ENCODE data around the gene TMTC3.

TMTC3 gene

DNA sequence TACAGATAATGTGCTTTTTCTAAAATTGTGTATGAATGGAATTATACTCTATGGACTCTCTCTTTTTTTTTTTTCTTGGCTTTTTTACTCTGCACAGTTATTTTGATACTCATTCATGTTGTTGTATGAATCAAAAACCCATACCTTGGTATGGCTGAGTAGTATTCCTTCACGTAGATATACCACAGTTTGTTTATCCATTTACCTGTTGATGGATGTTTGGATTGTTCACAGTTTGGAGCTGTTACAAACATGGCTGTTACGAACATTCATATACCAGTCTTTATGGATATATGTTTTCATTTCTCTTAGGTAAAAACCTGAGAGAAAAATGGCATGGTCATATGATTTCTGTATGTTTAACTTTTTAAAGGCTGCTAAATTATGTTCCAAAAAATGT lies 43.2 kb downstream of the TMTC3 start:
- H3K4me1 ChIP-seq (ENCODE audit: low read depth, poor library complexity, severe bottlenecking) = no peaks in the 10 kb centered on the region
- no peak overlapping the region for H3K27ac ChIP-seq
- H3K79me2 ChIP-seq (ENCODE audit: insufficient read depth, low read depth) = no peaks in the 10 kb centered on the region
- no peak overlapping the region for H3K4me3 ChIP-seq (IDR thresholded peaks at IDR 0.05; ENCODE audit: insufficient read depth, low read depth, low read length)
- no peak overlapping the region for H2AFZ ChIP-seq (ENCODE audit: low read depth)
- no peak overlapping the region for H3K4me2 ChIP-seq
- H3K9ac ChIP-seq = no peak overlapping the region
- no peaks in the 10 kb centered on the region for H3K36me3 ChIP-seq (ENCODE audit: insufficient read depth)
- H3K27me3 ChIP-seq (ENCODE audit: insufficient read depth, low read depth) = no peaks in the 10 kb centered on the region
- no peaks in the 10 kb centered on the region for H4K20me1 ChIP-seq (ENCODE audit: insufficient read depth)
- TF ChIP-seq, protein P1, sequence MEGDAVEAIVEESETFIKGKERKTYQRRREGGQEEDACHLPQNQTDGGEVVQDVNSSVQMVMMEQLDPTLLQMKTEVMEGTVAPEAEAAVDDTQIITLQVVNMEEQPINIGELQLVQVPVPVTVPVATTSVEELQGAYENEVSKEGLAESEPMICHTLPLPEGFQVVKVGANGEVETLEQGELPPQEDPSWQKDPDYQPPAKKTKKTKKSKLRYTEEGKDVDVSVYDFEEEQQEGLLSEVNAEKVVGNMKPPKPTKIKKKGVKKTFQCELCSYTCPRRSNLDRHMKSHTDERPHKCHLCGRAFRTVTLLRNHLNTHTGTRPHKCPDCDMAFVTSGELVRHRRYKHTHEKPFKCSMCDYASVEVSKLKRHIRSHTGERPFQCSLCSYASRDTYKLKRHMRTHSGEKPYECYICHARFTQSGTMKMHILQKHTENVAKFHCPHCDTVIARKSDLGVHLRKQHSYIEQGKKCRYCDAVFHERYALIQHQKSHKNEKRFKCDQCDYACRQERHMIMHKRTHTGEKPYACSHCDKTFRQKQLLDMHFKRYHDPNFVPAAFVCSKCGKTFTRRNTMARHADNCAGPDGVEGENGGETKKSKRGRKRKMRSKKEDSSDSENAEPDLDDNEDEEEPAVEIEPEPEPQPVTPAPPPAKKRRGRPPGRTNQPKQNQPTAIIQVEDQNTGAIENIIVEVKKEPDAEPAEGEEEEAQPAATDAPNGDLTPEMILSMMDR (conservative IDR thresholded peaks at IDR 0.05; ENCODE audit: low read depth, low read length) = no peak

DNA sequence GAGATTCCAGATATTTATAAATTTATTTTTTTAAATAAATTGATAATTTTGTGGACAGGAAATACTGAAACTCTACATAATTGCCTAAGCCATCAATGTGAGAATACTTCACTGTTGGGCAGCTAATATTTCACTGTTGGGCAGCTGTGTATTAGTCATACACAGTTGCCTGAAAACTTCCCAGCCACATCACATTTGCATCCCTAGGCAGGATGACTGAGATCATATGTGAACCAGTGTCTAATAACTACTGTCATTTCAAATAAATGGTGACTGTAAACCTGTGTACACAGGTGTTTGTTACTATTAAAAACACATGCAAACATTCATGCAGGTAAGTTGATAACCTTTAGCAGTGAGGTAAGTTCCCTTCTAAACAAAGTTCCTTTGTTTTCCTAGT lies 43.9 kb downstream of the TMTC3 start:
- no peaks in the 10 kb centered on the region for H4K20me1 ChIP-seq (ENCODE audit: insufficient read depth)
- H3K4me2 ChIP-seq = no peak overlapping the region
- no peak overlapping the region for H3K27ac ChIP-seq
- no peaks in the 10 kb centered on the region for H3K36me3 ChIP-seq (ENCODE audit: insufficient read depth)
- no peak overlapping the region for H3K9ac ChIP-seq
- no peaks in the 10 kb centered on the region for H3K79me2 ChIP-seq (ENCODE audit: insufficient read depth, low read depth)
- no peak overlapping the region for H2AFZ ChIP-seq (ENCODE audit: low read depth)
- no peak overlapping the region for H3K4me3 ChIP-seq (IDR thresholded peaks at IDR 0.05; ENCODE audit: insufficient read depth, low read depth, low read length)
- no peaks in the 10 kb centered on the region for H3K27me3 ChIP-seq (ENCODE audit: insufficient read depth, low read depth)
- H3K4me1 ChIP-seq (ENCODE audit: low read depth, poor library complexity, severe bottlenecking) = no peaks in the 10 kb centered on the region
- TF ChIP-seq, protein P1 (conservative IDR thresholded peaks at IDR 0.05; ENCODE audit: low read depth, low read length) = no peak

DNA sequence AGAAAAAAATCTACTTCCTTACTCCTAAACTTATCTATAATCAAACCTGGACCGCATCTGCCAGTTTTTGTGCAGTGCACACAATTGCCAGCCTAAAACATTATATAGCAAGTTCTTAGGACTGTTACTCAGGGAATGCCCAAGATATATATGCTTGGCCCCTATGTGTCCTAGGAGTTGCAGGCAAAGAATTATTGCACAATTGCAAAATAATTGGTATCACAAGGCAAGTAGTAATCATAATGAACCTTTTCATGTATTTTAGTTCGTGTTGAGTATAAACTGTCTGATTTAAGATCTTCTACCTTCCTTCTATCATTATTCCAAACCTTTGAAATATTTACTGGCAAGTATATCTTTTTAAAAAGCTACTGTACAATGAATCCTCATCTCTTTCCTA lies 45.5 kb downstream of the TMTC3 start:
- H3K4me3 ChIP-seq (IDR thresholded peaks at IDR 0.05; ENCODE audit: insufficient read depth, low read depth, low read length) = no peak overlapping the region
- no peaks in the 10 kb centered on the region for H3K4me1 ChIP-seq (ENCODE audit: low read depth, poor library complexity, severe bottlenecking)
- H3K27ac ChIP-seq = no peak overlapping the region
- H3K9ac ChIP-seq = no peak overlapping the region
- H3K27me3 ChIP-seq (ENCODE audit: insufficient read depth, low read depth) = no peaks in the 10 kb centered on the region
- no peaks in the 10 kb centered on the region for H4K20me1 ChIP-seq (ENCODE audit: insufficient read depth)
- no peak overlapping the region for H3K4me2 ChIP-seq
- TF ChIP-seq, protein P1 (conservative IDR thresholded peaks at IDR 0.05; ENCODE audit: low read depth, low read length) = no peak
- H3K79me2 ChIP-seq (ENCODE audit: insufficient read depth, low read depth) = no peaks in the 10 kb centered on the region
- H3K36me3 ChIP-seq (ENCODE audit: insufficient read depth) = no peaks in the 10 kb centered on the region
- no peak overlapping the region for H2AFZ ChIP-seq (ENCODE audit: low read depth)

DNA sequence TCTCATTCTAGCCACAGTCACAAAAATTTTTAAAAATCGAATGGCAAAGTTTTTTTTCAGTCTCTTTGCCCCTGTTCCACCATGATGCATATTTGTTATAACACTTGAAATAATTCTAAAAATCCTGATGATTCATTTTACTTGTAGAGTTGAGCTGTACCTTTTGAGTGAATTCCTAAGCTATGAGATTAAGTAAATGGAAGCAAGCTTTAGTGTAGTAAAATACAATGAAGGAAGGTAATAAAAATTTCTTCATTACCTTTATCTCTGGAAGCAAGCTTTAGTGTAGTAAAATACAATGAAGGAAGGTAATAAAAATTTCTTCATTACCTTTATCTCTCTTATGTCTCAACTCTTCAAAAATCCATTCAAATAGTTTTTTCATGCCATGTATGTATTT lies 46.1 kb downstream of the TMTC3 start:
- Histone ChIP-seq H3K27me3 (ENCODE audit: insufficient read depth, low read depth) (no peaks in the 10 kb centered on the region), H3K4me2 (no peak overlapping the region), H4K20me1 (ENCODE audit: insufficient read depth) (no peaks in the 10 kb centered on the region), H3K79me2 (ENCODE audit: insufficient read depth, low read depth) (no peaks in the 10 kb centered on the region), H2AFZ (ENCODE audit: low read depth) (no peak overlapping the region), H3K4me1 (ENCODE audit: low read depth, poor library complexity, severe bottlenecking) (no peaks in the 10 kb centered on the region), H3K36me3 (ENCODE audit: insufficient read depth) (no peaks in the 10 kb centered on the region), H3K4me3 (IDR thresholded peaks at IDR 0.05; ENCODE audit: insufficient read depth, low read depth, low read length) (no peak overlapping the region), H3K9ac (no peak overlapping the region), H3K27ac (no peak overlapping the region)
- TF ChIP-seq, protein P1 (conservative IDR thresholded peaks at IDR 0.05; ENCODE audit: low read depth, low read length) = no peak

DNA sequence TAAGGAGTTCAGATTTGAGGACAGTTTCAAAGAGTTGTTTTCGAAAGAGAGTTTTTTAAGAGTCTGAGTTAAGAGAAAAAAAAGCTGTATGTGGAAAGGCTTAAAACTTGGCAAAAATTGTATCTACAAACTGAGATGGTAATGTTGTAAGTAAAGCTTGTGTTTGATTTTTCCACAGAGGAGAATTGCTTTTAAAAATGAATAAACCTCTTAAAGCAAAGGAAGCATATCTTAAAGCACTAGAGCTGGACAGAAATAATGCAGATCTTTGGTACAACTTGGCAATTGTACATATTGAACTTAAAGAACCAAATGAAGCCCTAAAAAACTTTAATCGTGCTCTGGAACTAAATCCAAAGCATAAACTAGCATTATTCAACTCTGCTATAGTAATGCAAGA lies 50.3 kb downstream of the TMTC3 start:
- TF ChIP-seq, protein P1 (conservative IDR thresholded peaks at IDR 0.05; ENCODE audit: low read depth, low read length) = no peak
- Histone ChIP-seq H3K27ac (no peak overlapping the region), H3K4me1 (ENCODE audit: low read depth, poor library complexity, severe bottlenecking) (no peaks in the 10 kb centered on the region)

More for the DNA sequence above, 50.3 kb downstream of the TMTC3 start:
- Histone ChIP-seq H3K9ac (no peak overlapping the region), H4K20me1 (ENCODE audit: insufficient read depth) (no peaks in the 10 kb centered on the region), H2AFZ (ENCODE audit: low read depth) (no peak overlapping the region), H3K4me3 (IDR thresholded peaks at IDR 0.05; ENCODE audit: insufficient read depth, low read depth, low read length) (no peak overlapping the region), H3K4me2 (no peak overlapping the region), H3K36me3 (ENCODE audit: insufficient read depth) (no peaks in the 10 kb centered on the region), H3K79me2 (ENCODE audit: insufficient read depth, low read depth) (no peaks in the 10 kb centered on the region), H3K27me3 (ENCODE audit: insufficient read depth, low read depth) (no peaks in the 10 kb centered on the region)

Data from KMS-11 (cell line).